Neural progenitor cell (in vitro differentiated cells): Measurements from ENCODE around the gene ZNF423. TPM values are rescaled to one million over a fixed set of nuclear protein-coding genes. Genes with fewer than 3 reads are reported as not detected.

Source experiments
- DNase-seq: peaks from one replicate; pipeline ENCODE4 v3.0.0-alpha.2; 2016; ENCODE audit warnings: low spot score
- H2AFZ ChIP-seq: fragments of 200-600 bp; sonication (generic); replicated peaks from 2 replicates; pipeline ENCODE4 v1.6.1; 2016; ENCODE audit warnings: antibody characterized with exemption
- H3F3A ChIP-seq: fragments of 200-600 bp; sonication (generic); 2 replicates; pipeline ENCODE4 v1.6.1; 2016; ENCODE audit warnings: antibody characterized with exemption, low read depth
- H3K27ac ChIP-seq: fragments of 200-600 bp; sonication (generic); 2 replicates; pipeline ENCODE4 v1.5.1; 2016; ENCODE audit warnings: mild to moderate bottlenecking
- H3K27me3 ChIP-seq: fragments of 200-600 bp; sonication (generic); 2 replicates; pipeline ENCODE4 v1.6.1; 2016; ENCODE audit warnings: mild to moderate bottlenecking, moderate library complexity
- H3K36me3 ChIP-seq: fragments of 200-600 bp; sonication (generic); 2 replicates; pipeline ENCODE4 v1.5.1; 2016
- H3K4me1 ChIP-seq: fragments of 200-600 bp; sonication (generic); 2 replicates; pipeline ENCODE4 v1.6.1; 2016; ENCODE audit warnings: mixed run types
- H3K4me2 ChIP-seq: fragments of 200-600 bp; sonication (generic); 2 replicates; pipeline ENCODE4 v1.6.1; 2016
- H3K4me3 ChIP-seq: fragments of 200-600 bp; sonication (generic); 2 replicates; pipeline ENCODE4 v1.5.1; 2016
- H3K79me2 ChIP-seq: fragments of 200-600 bp; sonication (generic); 2 replicates; pipeline ENCODE4 v1.6.1; 2016; ENCODE audit warnings: low read depth
- H3K9ac ChIP-seq: fragments of 200-600 bp; sonication (generic); 2 replicates; pipeline ENCODE4 v1.6.1; 2016
- H3K9me3 ChIP-seq: fragments of 200-600 bp; sonication (generic); 2 replicates; pipeline ENCODE4 v1.5.1; 2016; ENCODE audit warnings: low read depth
- H4K20me1 ChIP-seq: fragments of 200-600 bp; sonication (generic); 2 replicates; pipeline ENCODE4 v1.6.1; 2016; ENCODE audit warnings: low read depth
- H3K27ac Mint-ChIP-seq: 3 replicates; pipeline ENCODE4 v1.8.0; 2021; ENCODE audit warnings: mixed read lengths
- H3K27me3 Mint-ChIP-seq: 2 replicates; pipeline ENCODE4 v1.8.0; 2022; ENCODE audit warnings: low read depth, mild to moderate bottlenecking, inconsistent platforms, moderate library complexity, mixed read lengths; ENCODE audit not compliant: insufficient read depth
- H3K36me3 Mint-ChIP-seq: 3 replicates; pipeline ENCODE4 v1.8.0; 2021; ENCODE audit warnings: mixed read lengths
- H3K4me1 Mint-ChIP-seq: 3 replicates; pipeline ENCODE4 v1.8.0; 2021; ENCODE audit warnings: mixed read lengths
- H3K4me3 Mint-ChIP-seq: 3 replicates; pipeline ENCODE4 v1.8.0; 2021; ENCODE audit warnings: mild to moderate bottlenecking, moderate library complexity, mixed read lengths
- H3K9me3 Mint-ChIP-seq: 3 replicates; pipeline ENCODE4 v1.8.0; 2020; ENCODE audit warnings: mixed read lengths
- CTCF ChIP-seq: fragments of 200-600 bp; sonication (generic); IDR thresholded peaks from 2 replicates; pipeline ENCODE4 v1.5.1; 2017; ENCODE audit warnings: antibody characterized with exemption, mild to moderate bottlenecking
- EZH2 ChIP-seq: fragments of 200-600 bp; sonication (generic); IDR thresholded peaks from 2 replicates; pipeline ENCODE4 v1.6.1; 2017; ENCODE audit warnings: antibody characterized with exemption, mild to moderate bottlenecking, moderate library complexity
- EZH2phosphoT487 ChIP-seq: fragments of 200-600 bp; sonication (generic); IDR thresholded peaks from 2 replicates; pipeline ENCODE4 v1.6.1; 2017; ENCODE audit warnings: antibody characterized with exemption
- total RNA-seq: library from RNA; depleted of rRNA; stranded (reverse); fragments of >200 nt; gene quantifications from 2 replicates; pipeline ENCODE4 v1.2.3, GENCODE V29; 2015; ENCODE audit warnings: low replicate concordance

Gene ZNF423
- total RNA-seq, 1 donor from 2014 or later: 21.9 TPM

- Mint-ChIP-seq H3K27ac (no peak overlapping the region), H3K36me3 (peaks cover 47% of the 10 kb centered on the region), H3K4me3 (no peak overlapping the region), H3K27me3 (peaks cover 9% of the 10 kb centered on the region), H3K9me3 (no peaks in the 10 kb centered on the region), H3K4me1 (peaks cover 62% of the 10 kb centered on the region)
- Histone ChIP-seq H3F3A (peaks cover 6% of the 10 kb centered on the region), H3K9ac (no peak overlapping the region), H2AFZ (no peak overlapping the region), H3K79me2 (peaks cover 73% of the 10 kb centered on the region), H3K4me2 (no peak overlapping the region), H4K20me1 (peaks cover 26% of the 10 kb centered on the region), H3K9me3 (no peaks in the 10 kb centered on the region), H3K4me3 (no peak overlapping the region), H3K27me3 (no peaks in the 10 kb centered on the region), H3K36me3 (no peaks in the 10 kb centered on the region), H3K27ac (no peak overlapping the region), H3K4me1 (peaks cover 24% of the 10 kb centered on the region)
- DNase-seq: no peak
- TF ChIP-seq EZH2 (no peak), CTCF (no peak), EZH2phosphoT487 (no peak)
Observed at GRCh38 chr16:49709057-49709456, 146.9 kb downstream of the ZNF423 start.

- Mint-ChIP-seq H3K4me3 (no peak overlapping the region), H3K36me3 (peaks cover 45% of the 10 kb centered on the region), H3K4me1 (peaks cover 62% of the 10 kb centered on the region), H3K27ac (peak overlapping the region; percentile 86), H3K9me3 (no peaks in the 10 kb centered on the region), H3K27me3 (peaks cover 9% of the 10 kb centered on the region)
- Histone ChIP-seq H3F3A (peaks cover 12% of the 10 kb centered on the region), H3K9ac (no peak overlapping the region), H3K9me3 (no peaks in the 10 kb centered on the region), H3K36me3 (no peaks in the 10 kb centered on the region), H3K27me3 (no peaks in the 10 kb centered on the region), H3K27ac (no peak overlapping the region), H3K79me2 (peaks cover 74% of the 10 kb centered on the region), H2AFZ (no peak overlapping the region), H3K4me1 (peaks cover 24% of the 10 kb centered on the region), H3K4me3 (no peak overlapping the region), H3K4me2 (no peak overlapping the region), H4K20me1 (peaks cover 20% of the 10 kb centered on the region)
- no peak for DNase-seq
- TF ChIP-seq CTCF (no peak), EZH2 (no peak)
Observed at GRCh38 chr16:49708491-49708890, 147.4 kb downstream of the ZNF423 start.

DNA sequence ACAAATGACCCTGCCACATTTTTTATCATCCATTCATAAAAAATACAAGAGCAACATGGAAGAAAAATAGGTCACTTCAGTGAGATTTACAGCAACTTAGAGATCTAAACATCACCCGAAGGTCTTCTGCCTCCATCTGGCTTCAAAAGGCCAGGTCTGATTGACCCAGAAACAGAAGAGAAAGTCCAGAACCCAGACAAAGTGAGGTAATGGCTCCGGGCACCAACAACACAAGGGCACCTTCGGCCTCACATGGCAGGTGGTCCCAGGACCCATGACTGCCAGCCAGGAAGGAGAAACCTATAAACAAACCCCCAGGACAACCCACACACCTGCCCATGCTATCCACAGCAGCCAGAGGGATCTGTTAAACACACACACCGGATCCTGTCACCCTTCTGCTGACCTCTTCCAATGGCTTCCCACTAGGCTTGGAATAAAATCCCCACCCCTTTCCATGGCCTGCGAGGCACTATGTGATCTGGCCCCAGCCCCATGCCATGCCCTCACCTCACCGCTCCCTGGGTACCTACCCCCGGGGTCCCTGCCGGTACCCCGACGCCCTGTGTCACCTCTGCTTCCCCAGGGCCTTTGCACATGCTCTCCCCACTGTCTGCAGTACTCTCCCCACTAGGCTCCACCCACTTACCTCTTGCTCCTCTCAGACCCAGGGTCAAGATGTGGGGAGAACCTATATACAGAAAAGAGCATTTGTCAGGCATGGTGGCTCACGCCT lies 149.1 kb downstream of the ZNF423 start:
- peaks cover 64% of the 10 kb centered on the region for H3K4me1 Mint-ChIP-seq

More for the DNA sequence above, 149.1 kb downstream of the ZNF423 start:
- Histone ChIP-seq H3K9ac (no peak overlapping the region), H3K4me3 (no peak overlapping the region), H3K27me3 (no peaks in the 10 kb centered on the region), H3K4me2 (no peak overlapping the region), H3K9me3 (no peaks in the 10 kb centered on the region), H2AFZ (no peak overlapping the region), H3K79me2 (peaks cover 61% of the 10 kb centered on the region), H3K4me1 (peaks cover 27% of the 10 kb centered on the region), H3K27ac (no peak overlapping the region), H4K20me1 (peaks cover 3% of the 10 kb centered on the region), H3K36me3 (no peaks in the 10 kb centered on the region), H3F3A (peaks cover 29% of the 10 kb centered on the region)
- TF ChIP-seq CTCF (no peak), EZH2 (no peak)
- peaks cover 12% of the 10 kb centered on the region for H3K27me3 Mint-ChIP-seq
- peaks cover 41% of the 10 kb centered on the region for H3K36me3 Mint-ChIP-seq
- H3K4me3 Mint-ChIP-seq: no peak overlapping the region
- DNase-seq: no peak
- peak overlapping the region; percentile 53 for H3K27ac Mint-ChIP-seq
- no peaks in the 10 kb centered on the region for H3K9me3 Mint-ChIP-seq
